GM20431 (cell line): ENCODE results near the gene SEMA4D.
"Not testable (repeated sequence)": the region's sequence is repeated elsewhere in the genome, so short reads cannot be mapped to it uniquely, and the experiment has no call there.

Source experiments
- in situ Hi-C: fragments of 300-500 bp; cut with MseI, MboI; formaldehyde crosslinking; loops from one replicate; pipeline ENCODE4 v1.15.0; 2020; ENCODE audit warnings: low sequenced_read_pairs; ENCODE audit not compliant: unreplicated experiment

SEMA4D gene

GRCh38 chr9:89381308-89381609 lies 116.7 kb downstream of the SEMA4D start:
- in situ Hi-C loops: loop anchor here (25.0 kb wide), 1 partner anchor 181 kb away; no protein-coding TSS in a partner anchor

GRCh38 chr9:89380437-89381307 lies 117.2 kb downstream of the SEMA4D start:
- in situ Hi-C loops: loop anchor here (25.0 kb wide), 1 partner anchor 182 kb away; no protein-coding TSS in a partner anchor

- in situ Hi-C loops: loop anchor here (25.0 kb wide), 1 partner anchor 183 kb away; no protein-coding TSS in a partner anchor
Observed at GRCh38 chr9:89379508-89380115, 118.3 kb downstream of the SEMA4D start.

- in situ Hi-C loops: loop anchor here (25.0 kb wide), 1 partner anchor 183 kb away; no protein-coding TSS in a partner anchor
Observed at GRCh38 chr9:89379031-89379430, 118.9 kb downstream of the SEMA4D start.

- in situ Hi-C loops: loop anchor here (25.0 kb wide), 1 partner anchor 184 kb away; no protein-coding TSS in a partner anchor
Observed at GRCh38 chr9:89378541-89378940, 119.4 kb downstream of the SEMA4D start.

- in situ Hi-C loops: loop anchor here (25.0 kb wide), 1 partner anchor 185 kb away; no protein-coding TSS in a partner anchor
Observed at GRCh38 chr9:89377411-89377810, 120.5 kb downstream of the SEMA4D start.

- in situ Hi-C loops: loop anchor here (25.0 kb wide), 1 partner anchor 185 kb away; no protein-coding TSS in a partner anchor
Observed at GRCh38 chr9:89376741-89377351, 121.1 kb downstream of the SEMA4D start.

GRCh38 chr9:89376286-89376685 lies 121.6 kb downstream of the SEMA4D start:
- in situ Hi-C loops: loop anchor here (25.0 kb wide), 1 partner anchor 186 kb away; no protein-coding TSS in a partner anchor

GRCh38 chr9:89375191-89375760 lies 122.6 kb downstream of the SEMA4D start:
- in situ Hi-C loops: loop anchor here (25.0 kb wide), 1 partner anchor 187 kb away; no protein-coding TSS in a partner anchor

- in situ Hi-C loops: no loop called here
Observed at GRCh38 chr9:89374176-89374575, 123.7 kb downstream of the SEMA4D start.

- in situ Hi-C loops: no loop called here
Observed at GRCh38 chr9:89372979-89373378, 124.9 kb downstream of the SEMA4D start.

- in situ Hi-C loops: no loop called here
Observed at GRCh38 chr9:89372230-89372816, 125.6 kb downstream of the SEMA4D start.

GRCh38 chr9:89371791-89372190 lies 126.1 kb downstream of the SEMA4D start:
- in situ Hi-C loops: not testable (repeated sequence)

GRCh38 chr9:89370593-89370992 lies 127.3 kb downstream of the SEMA4D start:
- in situ Hi-C loops: no loop called here

- in situ Hi-C loops: no loop called here
Observed at GRCh38 chr9:89368978-89369377, 128.9 kb downstream of the SEMA4D start.

GRCh38 chr9:89368550-89368949 lies 129.4 kb downstream of the SEMA4D start:
- in situ Hi-C loops: no loop called here

GRCh38 chr9:89367726-89368437 lies 130.0 kb downstream of the SEMA4D start:
- in situ Hi-C loops: no loop called here

- in situ Hi-C loops: no loop called here
Observed at GRCh38 chr9:89367281-89367680, 130.6 kb downstream of the SEMA4D start.

- in situ Hi-C loops: no loop called here
Observed at GRCh38 chr9:89366711-89367110, 131.2 kb downstream of the SEMA4D start.
